Fibroblast of mammary gland (primary cell): Measurements from ENCODE around the gene JHY.

ENCODE experiments used
- DNase-seq: peaks from one replicate; pipeline ENCODE4 v3.0.0-alpha.2; 2010; ENCODE audit warnings: low read depth
- H3K4me3 ChIP-seq: 2 replicates; pipeline ENCODE4 v1.5.1; 2011; ENCODE audit warnings: low read depth, mild to moderate bottlenecking, low read length, moderate library complexity; ENCODE audit not compliant: control insufficient read depth
- TF ChIP-seq, protein P1 (sequence below): conservative IDR thresholded peaks from 2 replicates; pipeline ENCODE4 v1.5.1; 2011; ENCODE audit warnings: low read depth, low read length, inconsistent platforms; ENCODE audit not compliant: control insufficient read depth, insufficient read depth

Gene JHY

DNA sequence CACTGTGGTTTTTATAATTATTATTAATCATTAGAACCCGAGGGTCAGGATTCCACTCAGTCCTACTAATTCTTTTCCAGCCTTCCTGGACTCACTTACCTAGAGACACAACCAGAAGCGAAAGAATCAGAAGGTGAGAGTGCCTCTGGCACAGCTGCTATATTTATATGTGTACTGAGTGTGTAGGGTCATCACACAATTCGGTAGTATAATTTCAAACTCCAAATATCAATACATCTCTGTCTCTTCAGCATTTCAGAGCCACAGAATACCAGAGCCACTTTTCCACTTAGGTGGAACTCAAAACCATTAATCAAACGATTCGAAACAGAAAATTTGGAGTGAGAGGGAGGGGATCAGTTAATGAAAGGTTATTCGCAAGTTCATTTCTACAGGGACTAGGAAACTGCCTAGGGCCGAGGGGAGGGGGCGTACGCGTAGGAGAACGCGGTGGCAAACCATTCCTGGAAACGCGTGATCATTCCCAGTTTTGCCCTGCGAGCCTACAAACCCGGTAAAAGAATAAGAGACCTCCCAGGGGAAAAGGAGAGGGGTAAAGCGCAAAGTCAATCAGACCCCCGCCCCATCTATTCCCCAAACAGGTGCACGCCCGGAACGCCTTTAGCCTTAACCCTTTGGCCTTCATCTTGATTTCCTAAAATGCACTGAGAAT is 93.6 kb downstream of the JHY start:
- no peak for DNase-seq
- TF ChIP-seq, protein P1, sequence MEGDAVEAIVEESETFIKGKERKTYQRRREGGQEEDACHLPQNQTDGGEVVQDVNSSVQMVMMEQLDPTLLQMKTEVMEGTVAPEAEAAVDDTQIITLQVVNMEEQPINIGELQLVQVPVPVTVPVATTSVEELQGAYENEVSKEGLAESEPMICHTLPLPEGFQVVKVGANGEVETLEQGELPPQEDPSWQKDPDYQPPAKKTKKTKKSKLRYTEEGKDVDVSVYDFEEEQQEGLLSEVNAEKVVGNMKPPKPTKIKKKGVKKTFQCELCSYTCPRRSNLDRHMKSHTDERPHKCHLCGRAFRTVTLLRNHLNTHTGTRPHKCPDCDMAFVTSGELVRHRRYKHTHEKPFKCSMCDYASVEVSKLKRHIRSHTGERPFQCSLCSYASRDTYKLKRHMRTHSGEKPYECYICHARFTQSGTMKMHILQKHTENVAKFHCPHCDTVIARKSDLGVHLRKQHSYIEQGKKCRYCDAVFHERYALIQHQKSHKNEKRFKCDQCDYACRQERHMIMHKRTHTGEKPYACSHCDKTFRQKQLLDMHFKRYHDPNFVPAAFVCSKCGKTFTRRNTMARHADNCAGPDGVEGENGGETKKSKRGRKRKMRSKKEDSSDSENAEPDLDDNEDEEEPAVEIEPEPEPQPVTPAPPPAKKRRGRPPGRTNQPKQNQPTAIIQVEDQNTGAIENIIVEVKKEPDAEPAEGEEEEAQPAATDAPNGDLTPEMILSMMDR, result no peak
- H3K4me3 ChIP-seq, result no peak overlapping the region

DNA sequence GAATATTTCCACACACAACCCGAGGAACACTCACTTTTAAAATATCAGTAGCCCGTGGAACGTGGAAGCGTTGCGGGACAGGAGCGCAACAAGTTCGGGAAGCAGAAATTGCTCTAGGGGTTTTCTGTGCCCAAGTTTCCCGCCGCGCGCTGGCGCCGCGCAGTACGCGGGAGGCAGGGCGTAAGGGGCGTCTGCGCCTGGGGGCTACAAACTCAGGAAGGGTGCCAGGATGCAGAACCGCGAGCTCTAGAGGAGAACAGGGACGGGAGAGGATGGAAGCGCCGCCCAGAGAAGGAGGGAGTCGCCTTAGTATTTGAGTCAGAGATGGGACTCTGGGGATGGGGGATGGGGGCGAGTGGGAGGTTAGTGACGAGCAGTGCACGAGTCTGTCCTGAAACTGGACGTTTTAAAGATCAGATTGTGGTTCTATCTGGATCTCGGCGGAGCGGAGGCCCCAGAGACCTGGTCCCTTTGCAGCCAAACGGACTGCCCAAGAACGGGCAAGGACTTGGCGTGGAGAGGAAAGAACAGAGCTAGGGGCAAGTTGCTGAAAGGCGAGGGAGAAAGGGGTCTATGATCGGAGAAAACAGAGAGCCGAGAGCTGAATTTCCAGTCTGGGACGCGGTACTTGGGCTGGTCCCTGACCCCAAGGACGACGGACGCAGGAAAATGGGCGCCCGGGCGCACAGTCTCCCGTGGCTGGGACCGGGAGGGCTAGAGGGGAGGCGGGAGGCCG is 94.3 kb downstream of the JHY start:
- H3K4me3 ChIP-seq, result no peak overlapping the region
- TF ChIP-seq, protein P1, result no peak
- DNase-seq, result no peak

DNA sequence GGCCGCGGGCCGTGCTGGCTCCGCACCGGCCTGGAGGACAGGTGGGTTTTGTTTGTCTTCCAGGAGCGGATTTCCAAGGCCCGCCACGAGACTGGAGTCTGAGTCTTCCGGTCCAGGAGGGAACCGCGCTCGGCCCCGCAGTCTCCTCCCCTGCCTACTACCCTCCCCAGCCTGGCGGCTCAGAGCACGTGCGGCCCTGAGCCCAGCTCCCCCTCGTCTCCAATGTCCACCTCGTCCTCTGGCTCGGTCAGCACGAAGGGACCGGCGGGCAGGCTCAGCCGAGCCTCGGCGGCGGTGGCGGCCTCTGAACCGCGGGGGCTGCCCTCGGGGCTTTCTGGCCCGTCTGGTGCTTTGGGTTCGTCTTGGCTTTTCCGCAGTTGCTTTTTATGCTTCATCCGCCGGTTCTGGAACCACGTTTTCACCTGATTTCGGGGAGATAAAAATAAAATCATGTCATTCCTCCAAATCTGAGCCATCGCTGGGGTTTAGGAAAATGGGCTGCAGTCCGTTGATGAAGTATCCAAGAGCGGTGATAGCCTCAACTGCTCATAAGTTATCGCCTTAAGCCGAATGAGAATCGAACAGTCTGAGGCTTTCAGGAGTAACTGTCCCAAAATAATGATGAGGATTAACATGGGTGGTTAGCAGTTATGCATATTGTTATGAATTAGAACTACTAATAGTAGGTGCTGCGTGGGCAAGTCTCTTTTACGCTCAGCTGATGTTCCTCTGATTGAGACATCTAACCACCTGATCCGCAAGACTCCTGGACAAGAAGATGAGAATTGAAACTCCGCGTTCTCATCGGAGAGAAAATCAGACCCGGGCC is 95.1 kb downstream of the JHY start:
- TF ChIP-seq, protein P1, result no peak
- DNase-seq, result no peak
- no peak overlapping the region for H3K4me3 ChIP-seq

DNA sequence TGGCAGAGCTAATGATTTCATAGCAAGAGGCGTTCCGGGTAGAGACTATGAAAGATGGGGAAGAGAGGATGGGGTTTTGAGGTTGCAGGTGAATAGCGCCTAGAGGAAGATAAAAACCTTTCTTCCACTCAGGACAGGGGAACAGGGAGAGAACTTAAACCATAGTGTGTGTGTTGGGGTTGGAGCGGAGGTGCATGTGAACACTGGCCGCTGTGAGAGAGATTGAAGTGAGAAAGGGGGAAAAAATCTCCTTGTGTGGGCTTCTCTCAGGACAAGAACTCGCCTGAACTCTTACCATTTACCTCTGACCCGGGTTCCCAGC is 95.7 kb downstream of the JHY start:
- TF ChIP-seq, protein P1, result no peak
- DNase-seq, result no peak
- H3K4me3 ChIP-seq, result no peak overlapping the region

DNA sequence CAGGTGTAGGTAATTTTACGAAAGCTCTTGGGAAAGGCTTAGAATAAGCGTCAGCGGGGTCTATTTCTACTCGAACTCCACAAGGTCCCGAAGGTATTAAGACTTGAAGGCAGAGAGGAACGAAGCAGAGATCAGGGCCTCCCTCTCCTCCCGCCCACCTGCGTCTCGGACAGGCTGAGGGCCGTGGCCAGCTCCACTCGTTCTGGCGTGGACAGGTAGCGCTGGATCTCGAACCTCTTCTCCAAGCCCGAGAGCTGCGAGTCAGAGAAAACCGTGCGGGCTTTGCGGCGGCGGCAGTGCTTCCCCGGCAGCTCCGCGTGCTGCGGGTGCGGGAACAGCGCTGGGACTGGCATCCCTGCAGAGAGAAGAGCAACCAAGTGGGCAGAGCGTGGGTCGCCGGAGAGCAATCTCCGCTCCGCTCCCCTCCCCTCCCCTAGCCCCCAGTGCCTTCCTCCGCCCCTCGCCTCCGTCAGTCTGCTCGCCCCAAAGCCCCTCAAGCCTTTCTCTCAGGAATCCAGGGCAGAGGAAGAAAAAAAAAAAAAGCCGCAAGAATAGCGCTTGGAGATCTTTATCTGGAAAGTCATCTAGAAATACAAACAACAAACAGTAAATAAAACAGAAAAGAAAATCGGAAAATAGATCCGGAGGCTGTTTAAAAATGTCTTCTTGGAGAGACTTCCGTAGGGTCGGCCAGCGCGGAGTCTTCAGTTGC is 96.7 kb downstream of the JHY start:
- TF ChIP-seq, protein P1, result no peak
- no peak overlapping the region for H3K4me3 ChIP-seq
- DNase-seq, result no peak

DNA sequence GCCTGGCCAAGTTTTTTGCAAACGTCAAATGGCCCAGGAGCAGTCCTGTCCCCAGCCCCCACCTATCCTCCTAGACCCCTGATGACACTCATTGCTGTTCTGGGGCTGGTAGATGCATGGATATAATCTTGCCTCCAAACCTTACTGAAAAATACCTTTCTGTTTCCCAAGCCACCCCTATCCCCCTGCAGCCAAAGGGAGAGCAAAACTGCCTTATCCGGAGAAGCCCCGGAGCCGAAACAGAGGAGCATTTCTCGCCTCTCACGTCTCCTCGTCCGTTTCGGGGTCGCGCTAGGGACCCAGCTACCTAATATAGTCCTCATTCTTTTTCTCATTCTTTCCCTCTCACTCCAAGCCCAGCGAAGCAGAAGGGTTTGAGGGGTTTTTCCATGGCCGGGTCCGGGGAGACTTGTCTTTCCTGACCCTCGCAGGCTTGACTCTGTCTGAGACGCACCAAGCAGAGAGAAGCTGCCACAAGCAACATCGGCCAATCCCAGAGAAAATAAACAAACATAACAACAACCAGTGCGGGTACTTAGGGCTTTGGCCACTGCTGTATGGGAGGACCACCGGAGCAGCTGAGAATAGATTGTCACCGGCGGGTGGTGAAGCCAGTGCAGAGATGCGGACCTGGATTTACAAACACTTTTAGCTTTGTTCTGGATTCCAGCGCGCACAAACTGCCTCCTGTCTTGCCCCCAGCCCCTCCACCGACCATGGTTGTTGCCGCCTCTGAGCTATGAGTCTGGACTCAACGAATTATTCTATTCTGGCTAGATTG is 97.4 kb downstream of the JHY start:
- no peak for DNase-seq
- H3K4me3 ChIP-seq, result no peak overlapping the region
- TF ChIP-seq, protein P1, result no peak
